Activated naive CD4-positive, alpha-beta T cell treated with anti-CD3 and anti-CD28 coated beads, Interleukin-2, amount 10 ng/mL, durations not matched to agents 7 days and 5 days (primary cell): ENCODE measurements around the gene HOPX.
A peak's percentile ranks its signal among the peaks of the same experiment; 100 is the strongest.

Experiments used
- CTCF ChIA-PET: fragments of 350-600 bp; sonication (Branson Sonifier 250); formaldehyde crosslinking; loops from one replicate; lab custom pipeline; 2021; ENCODE audit warnings: antibody characterized with exemption; lab: Charles Lee
- DNase-seq: peaks from one replicate; pipeline ENCODE4 v3.0.0-alpha.2; 2020
- H3K27ac Mint-ChIP-seq: one replicate; pipeline ENCODE4 v1.8.0; 2021; ENCODE audit warnings: mild to moderate bottlenecking, moderate library complexity, mixed read lengths
- H3K27me3 Mint-ChIP-seq: one replicate; pipeline ENCODE4 v1.8.0; 2021; ENCODE audit warnings: mild to moderate bottlenecking, mixed read lengths
- H3K36me3 Mint-ChIP-seq: one replicate; pipeline ENCODE4 v1.8.0; 2021; ENCODE audit warnings: mixed read lengths
- H3K4me1 Mint-ChIP-seq: one replicate; pipeline ENCODE4 v1.8.0; 2021; ENCODE audit warnings: mixed read lengths
- H3K4me3 Mint-ChIP-seq: one replicate; pipeline ENCODE4 v1.8.0; 2021; ENCODE audit warnings: mild to moderate bottlenecking, moderate library complexity, mixed read lengths
- H3K9me3 Mint-ChIP-seq: one replicate; pipeline ENCODE4 v1.8.0; 2021; ENCODE audit warnings: mixed read lengths

The HOPX gene

GRCh38 chr4:56655627-56656345, 25.3 kb downstream of the HOPX start:
- Mint-ChIP-seq H3K27me3 (peaks cover 47% of the 10 kb centered on the region), H3K4me3 (peak overlapping the region; percentile 86), H3K4me1 (peaks cover 60% of the 10 kb centered on the region), H3K9me3 (no peaks in the 10 kb centered on the region), H3K27ac (peak overlapping the region; percentile 78), H3K36me3 (peaks cover 13% of the 10 kb centered on the region)
- CTCF ChIA-PET = no interaction called here
- peak; percentile 47 for DNase-seq

GRCh38 chr4:56655209-56655626, 25.9 kb downstream of the HOPX start:
- H3K4me1 Mint-ChIP-seq = peaks cover 66% of the 10 kb centered on the region

GRCh38 chr4:56654238-56654632, 26.9 kb downstream of the HOPX start:
- DNase-seq = no peak
- Mint-ChIP-seq H3K4me3 (peak overlapping the region; percentile 86), H3K9me3 (no peaks in the 10 kb centered on the region), H3K36me3 (peaks cover 24% of the 10 kb centered on the region), H3K27ac (peak overlapping the region; percentile 78), H3K4me1 (peaks cover 75% of the 10 kb centered on the region), H3K27me3 (peaks cover 41% of the 10 kb centered on the region)
- CTCF ChIA-PET = interaction anchor here (0.5 to 1.2 kb wide), 2 partner anchors 78 to 146 kb away, joined by 3 to 6 read pairs; no protein-coding TSS in a partner anchor

More at GRCh38 chr4:56655209-56655626, 25.9 kb downstream of the HOPX start:
- Mint-ChIP-seq H3K36me3 (peaks cover 17% of the 10 kb centered on the region), H3K27ac (peak overlapping the region; percentile 78), H3K9me3 (no peaks in the 10 kb centered on the region), H3K4me3 (peak overlapping the region; percentile 86), H3K27me3 (peaks cover 45% of the 10 kb centered on the region)
- peak; percentile 38 for DNase-seq
- CTCF ChIA-PET = interaction anchor here (1.2 kb wide), 1 partner anchor 145 kb away, joined by 6 read pairs; no protein-coding TSS in a partner anchor

DNA sequence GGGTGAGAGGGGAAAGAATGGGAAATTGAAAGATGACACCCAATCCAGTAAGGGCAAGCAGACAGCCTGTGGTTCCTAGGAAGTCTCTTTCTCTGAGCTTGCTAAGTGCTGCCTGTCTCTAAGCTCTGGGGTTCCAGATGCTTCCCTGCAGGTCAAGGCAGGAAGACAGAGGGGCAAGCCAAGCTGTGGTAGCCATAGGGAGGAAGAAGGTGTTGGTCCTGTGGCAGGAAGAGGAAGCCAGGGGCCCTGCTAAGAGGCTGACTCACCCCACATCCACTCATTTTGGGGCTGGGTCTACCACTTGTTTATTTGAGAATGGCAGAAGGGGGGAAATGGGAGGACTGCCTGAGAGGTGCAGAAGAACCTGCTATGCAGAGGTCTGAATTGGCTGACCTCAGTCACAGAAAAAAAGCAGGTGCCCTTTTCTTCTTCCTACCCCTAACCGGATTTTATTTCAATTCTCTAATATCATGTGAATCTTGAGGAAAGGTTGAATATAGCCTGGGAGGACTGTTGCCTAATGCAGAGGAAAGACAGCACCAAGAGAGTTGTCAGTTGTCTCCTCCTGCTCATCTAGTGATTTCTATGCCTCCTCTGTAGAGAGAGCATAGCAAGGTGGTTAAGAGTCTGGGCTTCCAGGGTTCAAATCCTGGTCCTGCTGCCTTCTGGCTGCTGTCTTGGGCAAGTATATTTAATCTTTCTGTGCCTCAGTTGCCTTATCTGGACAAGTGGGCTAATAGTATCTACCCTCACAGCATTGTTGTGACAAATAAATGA, 27.4 kb downstream of the HOPX start:
- Mint-ChIP-seq H3K4me1 (peaks cover 78% of the 10 kb centered on the region), H3K27ac (peak overlapping the region; percentile 78), H3K27me3 (peaks cover 37% of the 10 kb centered on the region), H3K4me3 (peak overlapping the region; percentile 86), H3K9me3 (peaks cover 2% of the 10 kb centered on the region), H3K36me3 (peaks cover 27% of the 10 kb centered on the region)
- CTCF ChIA-PET = interaction anchor here (0.5 to 1.9 kb wide), 4 partner anchors 13 to 182 kb away, joined by 3 to 6 read pairs (median 4); no protein-coding TSS in a partner anchor
- DNase-seq = peak; percentile 62

GRCh38 chr4:56652196-56652595, 28.9 kb downstream of the HOPX start:
- peaks cover 79% of the 10 kb centered on the region for H3K4me1 Mint-ChIP-seq
- no peak overlapping the region for H3K27ac Mint-ChIP-seq
- peaks cover 3% of the 10 kb centered on the region for H3K9me3 Mint-ChIP-seq
- DNase-seq = no peak
- CTCF ChIA-PET = interaction anchor here (1.2 to 1.9 kb wide), 2 partner anchors 12 to 184 kb away, joined by 4 to 5 read pairs; no protein-coding TSS in a partner anchor
- no peak overlapping the region for H3K4me3 Mint-ChIP-seq
- peaks cover 33% of the 10 kb centered on the region for H3K36me3 Mint-ChIP-seq
- H3K27me3 Mint-ChIP-seq = peaks cover 25% of the 10 kb centered on the region

DNA sequence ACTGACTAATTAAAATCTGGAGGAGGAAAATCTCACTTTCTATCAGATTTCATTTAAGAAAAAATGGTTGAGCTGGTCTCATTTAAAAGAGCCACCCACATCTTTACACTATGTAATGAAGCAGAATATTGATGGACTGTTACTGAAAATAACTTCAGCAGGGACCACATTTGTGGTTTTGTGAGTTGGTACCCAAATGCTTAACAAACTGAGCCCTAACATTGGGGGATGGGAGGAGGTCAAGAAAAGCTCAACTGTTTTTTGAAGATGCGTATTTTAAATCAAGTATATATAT, 30.1 kb downstream of the HOPX start:
- peaks cover 9% of the 10 kb centered on the region for H3K9me3 Mint-ChIP-seq
- H3K4me3 Mint-ChIP-seq = no peak overlapping the region
- H3K4me1 Mint-ChIP-seq = peaks cover 69% of the 10 kb centered on the region
- H3K27ac Mint-ChIP-seq = no peak overlapping the region
- CTCF ChIA-PET = no interaction called here
- peaks cover 13% of the 10 kb centered on the region for H3K27me3 Mint-ChIP-seq
- DNase-seq = no peak
- peaks cover 39% of the 10 kb centered on the region for H3K36me3 Mint-ChIP-seq

DNA sequence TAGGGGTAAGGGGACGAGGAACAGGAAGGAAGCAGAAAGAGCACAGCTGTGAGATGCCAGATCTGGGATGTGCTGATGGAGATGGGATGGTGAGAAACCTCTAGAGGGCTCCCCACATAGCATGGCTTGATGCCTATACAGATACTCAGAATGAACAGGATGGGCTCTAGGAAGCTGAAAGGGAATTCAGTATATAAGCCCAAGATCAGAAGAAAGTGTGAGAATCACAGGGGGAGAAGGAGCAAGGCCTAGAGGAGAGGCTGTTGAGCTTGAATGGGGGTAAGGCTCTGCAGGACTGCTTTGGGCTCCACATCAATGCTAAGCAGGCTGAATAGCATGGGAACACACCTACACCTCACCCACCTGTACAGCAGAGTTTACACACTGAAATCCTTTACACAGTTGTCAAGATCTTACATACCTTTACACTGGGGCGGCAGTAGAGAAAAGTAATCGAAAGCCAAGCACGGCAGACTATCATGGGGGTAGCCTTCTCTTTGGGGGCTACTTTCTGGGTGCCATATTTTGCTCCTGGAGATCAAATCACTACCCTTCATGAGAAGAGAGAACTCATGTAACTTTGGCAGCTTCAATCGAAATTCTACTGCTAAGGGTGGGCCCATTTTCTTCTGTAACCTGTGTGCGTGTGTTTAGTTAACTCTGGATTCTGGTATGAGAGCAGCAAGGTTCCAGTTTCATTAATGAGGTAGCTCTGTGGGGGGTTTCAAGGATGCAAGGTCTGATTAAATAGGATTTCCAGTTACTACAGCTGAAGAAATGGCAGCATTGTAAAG, 30.6 kb downstream of the HOPX start:
- Mint-ChIP-seq H3K4me3 (no peak overlapping the region), H3K4me1 (peaks cover 68% of the 10 kb centered on the region), H3K27me3 (peaks cover 7% of the 10 kb centered on the region), H3K36me3 (peaks cover 39% of the 10 kb centered on the region), H3K9me3 (peaks cover 12% of the 10 kb centered on the region), H3K27ac (peak overlapping the region; percentile 72)
- DNase-seq = no peak
- CTCF ChIA-PET = interaction anchor here (0.9 to 2.3 kb wide), 4 partner anchors 10 to 153 kb away, joined by 3 to 6 read pairs (median 4); no protein-coding TSS in a partner anchor

DNA sequence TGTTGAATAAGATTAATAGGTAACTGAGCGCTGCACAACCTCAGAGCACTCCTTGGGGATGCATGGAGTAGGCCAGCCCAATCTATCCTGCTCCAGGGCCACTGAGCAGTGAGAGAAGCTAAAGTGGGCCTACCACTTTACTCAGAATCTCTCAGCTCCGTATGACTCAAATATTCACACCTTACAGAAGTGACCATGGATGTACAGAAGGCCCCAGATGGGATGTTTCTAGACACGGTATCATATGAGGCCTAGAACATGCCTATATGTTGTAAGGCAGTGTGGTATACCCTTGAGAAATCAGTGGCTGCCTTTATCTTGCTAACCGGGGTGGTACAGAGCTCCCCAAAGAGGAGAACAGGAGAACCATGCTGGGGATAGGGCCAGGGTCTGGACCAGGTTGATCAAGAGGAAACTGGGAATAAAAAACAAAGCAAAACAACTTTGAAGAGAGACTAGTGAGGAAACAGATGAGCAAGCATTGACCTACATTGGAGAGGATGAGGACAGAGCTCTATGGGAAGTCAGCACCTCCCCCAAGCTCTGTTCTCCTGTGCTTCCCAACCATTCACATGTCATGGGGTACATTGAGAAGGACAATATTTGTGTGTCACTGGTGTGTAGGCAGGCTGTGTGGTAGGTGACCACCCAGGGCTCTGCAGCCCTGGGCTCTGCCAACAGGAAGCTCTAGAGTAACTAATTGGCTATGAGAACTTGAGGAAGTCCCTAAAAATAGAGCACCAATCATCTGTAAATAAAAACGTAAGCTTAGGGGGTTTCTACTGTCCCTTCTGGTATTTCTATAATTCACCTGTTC, 31.4 kb downstream of the HOPX start:
- H3K9me3 Mint-ChIP-seq = peaks cover 12% of the 10 kb centered on the region
- H3K27ac Mint-ChIP-seq = peak overlapping the region; percentile 72
- H3K27me3 Mint-ChIP-seq = no peaks in the 10 kb centered on the region
- DNase-seq = no peak
- H3K36me3 Mint-ChIP-seq = peaks cover 36% of the 10 kb centered on the region
- peaks cover 60% of the 10 kb centered on the region for H3K4me1 Mint-ChIP-seq
- CTCF ChIA-PET = interaction anchor here (0.9 to 2.3 kb wide), 5 partner anchors 9 to 154 kb away, joined by 3 to 6 read pairs (median 3); no protein-coding TSS in a partner anchor
- no peak overlapping the region for H3K4me3 Mint-ChIP-seq

DNA sequence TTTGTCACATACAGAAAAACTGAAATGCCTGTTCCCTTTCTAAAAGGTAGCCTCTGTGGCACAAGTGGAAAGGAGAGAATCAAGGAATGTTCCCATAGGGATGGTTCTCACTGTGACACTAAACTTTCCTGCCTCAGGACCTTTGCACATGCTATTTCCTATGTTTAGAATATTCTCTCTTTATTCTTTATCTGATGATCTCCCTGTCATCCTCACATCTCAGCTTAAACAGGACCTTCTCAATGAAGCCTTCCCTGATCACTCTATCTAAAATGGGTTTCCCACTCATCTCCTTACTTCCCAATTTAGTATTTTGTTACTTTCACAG, 32.3 kb downstream of the HOPX start:
- no peak overlapping the region for H3K4me3 Mint-ChIP-seq
- CTCF ChIA-PET = interaction anchor here (1.0 to 2.3 kb wide), 2 partner anchors 29 to 151 kb away, joined by 3 to 6 read pairs; no protein-coding TSS in a partner anchor
- no peak for DNase-seq
- H3K27ac Mint-ChIP-seq = no peak overlapping the region
- H3K9me3 Mint-ChIP-seq = peaks cover 12% of the 10 kb centered on the region
- peaks cover 36% of the 10 kb centered on the region for H3K36me3 Mint-ChIP-seq
- peaks cover 51% of the 10 kb centered on the region for H3K4me1 Mint-ChIP-seq
- H3K27me3 Mint-ChIP-seq = no peaks in the 10 kb centered on the region

DNA sequence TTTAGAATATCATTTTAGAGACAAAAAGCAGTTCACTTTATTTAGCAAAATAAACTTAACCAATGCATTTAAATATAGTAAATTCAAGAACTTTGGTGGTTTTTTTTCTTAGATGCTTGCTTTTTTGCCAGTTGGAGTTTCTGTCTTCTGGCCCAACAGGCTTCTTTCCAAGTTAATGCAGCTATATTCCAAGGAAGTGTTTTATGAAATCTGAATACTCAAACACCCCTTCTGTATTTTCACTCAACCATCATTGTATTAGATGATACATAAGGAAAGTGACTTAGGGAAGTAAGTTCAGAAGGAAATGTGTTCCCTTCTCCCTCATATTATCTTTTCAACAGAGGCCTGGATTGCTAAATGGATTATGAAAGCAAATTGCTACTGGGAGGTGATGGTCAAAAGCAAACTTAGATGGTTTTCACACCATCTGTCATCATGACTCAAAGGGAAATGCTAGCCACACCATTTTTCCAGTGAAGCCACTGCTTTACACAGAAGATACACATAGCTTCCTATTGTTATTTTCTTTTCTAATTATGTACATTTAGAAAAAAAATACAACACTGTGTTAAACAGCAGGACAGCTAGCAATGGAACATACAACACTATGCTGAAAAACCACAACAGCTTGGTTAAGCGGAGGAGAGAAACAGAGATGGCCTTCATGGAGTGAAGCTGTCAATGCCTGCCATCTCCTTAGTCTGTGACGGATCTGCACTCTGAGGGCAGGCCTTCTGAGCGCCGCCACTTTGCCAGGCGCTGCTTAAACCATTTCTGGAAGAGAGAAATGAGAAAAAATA, 32.9 kb downstream of the HOPX start:
- no peak overlapping the region for H3K4me3 Mint-ChIP-seq
- H3K4me1 Mint-ChIP-seq = peaks cover 45% of the 10 kb centered on the region
- peaks cover 36% of the 10 kb centered on the region for H3K36me3 Mint-ChIP-seq
- no peak for DNase-seq
- no peak overlapping the region for H3K27ac Mint-ChIP-seq
- H3K9me3 Mint-ChIP-seq = peaks cover 12% of the 10 kb centered on the region
- CTCF ChIA-PET = interaction anchor here (2.3 kb wide), 1 partner anchor 152 kb away, joined by 6 read pairs; no protein-coding TSS in a partner anchor
- no peaks in the 10 kb centered on the region for H3K27me3 Mint-ChIP-seq

DNA sequence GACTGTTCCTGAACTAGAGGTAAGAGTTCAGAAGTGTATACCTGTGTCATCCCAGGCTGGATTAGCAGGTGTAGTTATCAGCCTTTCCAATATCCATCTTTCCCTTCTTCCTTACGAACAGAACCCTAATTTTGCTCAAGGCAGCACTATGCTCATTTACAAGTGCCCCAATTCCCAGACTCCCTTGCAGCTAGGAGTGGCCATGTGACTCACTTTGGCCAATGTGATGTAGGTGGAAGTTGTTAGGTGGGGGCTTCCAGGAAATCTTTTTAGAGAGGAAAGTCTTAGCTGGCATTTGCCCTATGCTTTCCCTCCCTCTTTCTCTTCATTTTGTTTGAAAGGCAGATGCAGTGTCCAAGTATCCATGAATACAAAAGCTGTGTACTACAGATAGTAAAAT, 34.8 kb downstream of the HOPX start:
- Mint-ChIP-seq H3K36me3 (peaks cover 30% of the 10 kb centered on the region), H3K27me3 (no peaks in the 10 kb centered on the region), H3K27ac (no peak overlapping the region), H3K4me3 (no peak overlapping the region), H3K4me1 (peaks cover 30% of the 10 kb centered on the region), H3K9me3 (peaks cover 12% of the 10 kb centered on the region)
- no peak for DNase-seq
- CTCF ChIA-PET = no interaction called here

GRCh38 chr4:56643596-56643995, 37.5 kb downstream of the HOPX start:
- H3K36me3 Mint-ChIP-seq = peaks cover 13% of the 10 kb centered on the region
- H3K27me3 Mint-ChIP-seq = no peaks in the 10 kb centered on the region
- H3K27ac Mint-ChIP-seq = no peak overlapping the region

More at GRCh38 chr4:56643596-56643995, 37.5 kb downstream of the HOPX start:
- peaks cover 10% of the 10 kb centered on the region for H3K9me3 Mint-ChIP-seq
- no peak for DNase-seq
- CTCF ChIA-PET = interaction anchor here (0.6 kb wide), 1 partner anchor 246 kb away, joined by 3 read pairs; no protein-coding TSS in a partner anchor
- H3K4me1 Mint-ChIP-seq = peaks cover 7% of the 10 kb centered on the region
- no peak overlapping the region for H3K4me3 Mint-ChIP-seq
